Umbilical cord (tissue), 2 donors: ENCODE data around the gene IVNS1ABP. TPM values are rescaled to one million over a fixed set of nuclear protein-coding genes. Genes with fewer than 3 reads are reported as not detected.
"Not testable (repeated sequence)": the region's sequence is repeated elsewhere in the genome, so short reads cannot be mapped to it uniquely, and the experiment has no call there.

ENCODE experiments used
- DNase-seq: peaks from one replicate; pipeline ENCODE4 v3.0.0-alpha.2; 2015; ENCODE audit warnings: low spot score
- total RNA-seq: library from RNA; depleted of rRNA; stranded (reverse); fragments of >200 nt; gene quantifications from one replicate; pipeline ENCODE4 v1.2.3, GENCODE V29; 2014; ENCODE audit warnings: low replicate concordance; ENCODE audit not compliant: insufficient read depth

IVNS1ABP gene
- total RNA-seq, 1 donor from 2014 or later = 129 TPM

- no peak for DNase-seq
Measured at GRCh38 chr1:185334182-185334581, 17.1 kb upstream of the IVNS1ABP start.

- no peak for DNase-seq
Measured at GRCh38 chr1:185328255-185328654, 11.2 kb upstream of the IVNS1ABP start.

- no peak for DNase-seq
Measured at GRCh38 chr1:185325413-185325812, 8.4 kb upstream of the IVNS1ABP start.

- DNase-seq = no peak
Measured at GRCh38 chr1:185324118-185324517, 7.1 kb upstream of the IVNS1ABP start.

GRCh38 chr1:185322636-185323035, 5.6 kb upstream of the IVNS1ABP start:
- no peak for DNase-seq

- DNase-seq = not testable (repeated sequence)
Measured at GRCh38 chr1:185321653-185322221, 4.7 kb upstream of the IVNS1ABP start.

DNA sequence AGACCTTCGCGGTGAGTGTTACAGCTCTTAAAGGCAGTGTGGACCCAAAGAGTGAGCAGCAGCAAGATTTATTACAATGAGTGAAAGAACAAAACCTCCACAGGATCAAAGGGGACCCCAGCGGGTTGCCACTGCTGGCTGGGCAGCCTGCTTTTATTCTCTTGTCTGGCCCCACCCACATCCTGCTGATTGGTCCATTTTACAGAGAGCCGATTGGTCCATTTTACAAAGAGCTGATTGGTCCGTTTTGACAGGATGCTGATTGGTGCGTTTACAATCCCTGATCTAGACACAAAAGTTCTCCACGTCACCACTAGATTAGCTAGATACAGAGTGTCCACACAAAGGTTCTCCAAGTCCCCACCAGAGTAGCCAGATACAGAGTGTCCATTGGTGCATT, 4.1 kb upstream of the IVNS1ABP start:
- DNase-seq = not testable (repeated sequence)

DNA sequence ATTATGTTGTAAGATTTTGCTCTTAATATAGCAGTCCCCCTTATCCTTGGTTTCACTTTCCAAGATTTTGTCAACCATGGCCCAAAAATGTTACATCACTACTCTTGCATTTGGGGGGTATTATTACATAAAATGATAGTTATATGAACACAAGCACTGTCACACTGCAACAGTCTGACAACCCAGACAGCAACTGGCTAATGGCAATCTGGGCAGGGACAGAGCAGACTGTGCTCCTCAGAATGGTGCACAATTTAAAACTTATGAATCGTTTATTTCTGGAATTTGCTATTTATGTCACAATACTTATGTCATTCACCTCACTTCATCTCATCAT, 2.1 kb upstream of the IVNS1ABP start:
- no peak for DNase-seq

DNA sequence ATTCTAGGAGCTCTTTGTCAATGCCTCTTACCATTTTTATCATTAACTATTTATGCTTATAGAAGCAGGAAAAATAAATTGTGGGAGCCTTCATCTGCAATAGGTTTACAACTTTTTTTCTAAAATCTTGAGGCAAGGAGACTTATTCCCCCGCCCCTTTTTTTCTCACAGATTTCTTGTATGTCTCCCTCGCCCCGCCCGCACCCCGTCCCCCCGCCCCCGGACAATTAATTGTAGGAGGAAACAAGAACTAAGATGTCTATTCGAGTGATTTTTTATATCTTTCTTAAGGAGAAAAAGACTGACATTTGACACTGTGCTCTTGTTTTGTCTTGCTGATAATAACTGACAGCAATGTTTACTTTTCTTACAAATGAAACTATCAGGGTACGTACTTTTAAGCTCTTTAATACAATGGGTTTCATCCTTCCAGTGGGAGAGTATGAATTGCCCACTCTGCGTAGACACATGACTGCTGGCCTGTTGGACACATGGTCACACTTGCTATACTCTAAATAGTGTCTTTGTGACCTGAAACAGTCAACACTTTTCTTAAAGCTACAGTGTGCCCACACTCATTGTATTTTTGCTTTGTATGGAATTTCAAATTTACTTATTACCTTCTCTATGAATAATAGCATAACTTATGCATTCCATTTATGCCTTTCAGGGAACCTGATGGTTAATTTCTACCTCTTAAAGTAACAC, 1.5 kb upstream of the IVNS1ABP start:
- DNase-seq = no peak

GRCh38 chr1:185317886-185318310, 855 bp upstream of the IVNS1ABP start:
- no peak for DNase-seq

DNA sequence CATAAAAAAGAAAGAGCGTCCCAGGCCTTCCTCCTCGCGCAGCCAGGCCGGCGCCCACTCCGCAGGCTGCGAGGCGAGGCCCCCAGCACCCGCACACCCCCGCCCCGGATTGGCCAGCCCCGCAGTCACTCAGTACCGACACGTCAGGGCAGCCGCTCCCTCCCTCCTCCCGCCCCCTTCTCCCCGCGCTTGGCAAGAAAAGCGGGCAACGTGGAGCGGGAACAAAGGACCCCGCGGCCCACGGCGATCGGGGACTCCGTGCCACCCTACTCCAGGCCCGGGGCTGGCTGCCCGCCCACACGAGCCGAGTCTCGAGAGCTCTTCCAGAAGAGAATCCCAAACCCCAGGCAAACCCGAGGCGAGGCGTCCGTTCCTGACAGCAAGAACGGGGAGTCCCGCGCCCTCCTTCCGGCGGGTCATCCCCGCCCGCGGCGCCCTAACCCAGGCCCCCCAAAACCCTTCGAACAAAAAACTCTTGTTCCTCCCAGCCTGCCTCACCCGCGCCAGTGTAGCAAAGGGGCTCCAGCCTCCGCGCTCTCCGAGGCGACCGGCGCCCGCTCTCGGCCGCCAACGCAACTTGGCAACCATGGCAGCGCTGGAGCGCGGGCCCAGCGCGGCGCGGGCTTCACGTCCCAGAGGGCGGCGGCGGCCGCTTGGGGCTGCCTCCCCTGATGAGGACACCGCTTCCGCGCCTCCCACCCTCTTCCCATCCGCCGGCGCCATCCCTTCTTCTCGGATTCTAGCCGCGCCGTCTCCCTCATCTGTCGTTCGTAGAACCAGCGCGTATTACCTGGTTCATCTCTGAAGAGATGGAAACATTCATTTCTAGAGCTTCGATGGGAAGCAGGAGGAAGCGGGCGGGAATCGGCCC, 645 bp downstream of the IVNS1ABP start:
- peak; percentile 94 for DNase-seq

- DNase-seq = no peak
Measured at GRCh38 chr1:185315445-185316071, 1.5 kb downstream of the IVNS1ABP start.

- DNase-seq = peak; percentile 41
Measured at GRCh38 chr1:185314411-185314810, 2.6 kb downstream of the IVNS1ABP start.

GRCh38 chr1:185312361-185313138, 4.5 kb downstream of the IVNS1ABP start:
- no peak for DNase-seq

- DNase-seq = no peak
Measured at GRCh38 chr1:185311589-185312225, 5.3 kb downstream of the IVNS1ABP start.

DNA sequence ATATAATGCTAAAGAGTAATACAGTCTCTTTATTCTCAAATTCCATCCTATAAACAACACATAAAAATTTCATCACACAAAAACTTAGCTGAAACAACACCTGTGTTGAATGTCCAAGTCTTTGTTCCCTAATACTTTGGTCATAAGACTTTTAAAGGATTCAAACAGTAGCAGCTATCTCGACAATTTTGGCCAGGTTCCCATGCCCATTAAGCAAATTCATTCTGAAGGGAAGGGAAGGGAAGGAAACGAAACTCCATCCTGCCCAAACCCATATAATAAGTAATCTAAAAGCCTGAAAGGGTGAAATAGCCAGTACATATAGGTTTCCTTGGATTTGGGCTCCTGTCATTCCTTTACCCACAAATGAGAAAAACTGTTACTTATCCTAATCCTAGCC, 7.5 kb downstream of the IVNS1ABP start:
- no peak for DNase-seq

DNA sequence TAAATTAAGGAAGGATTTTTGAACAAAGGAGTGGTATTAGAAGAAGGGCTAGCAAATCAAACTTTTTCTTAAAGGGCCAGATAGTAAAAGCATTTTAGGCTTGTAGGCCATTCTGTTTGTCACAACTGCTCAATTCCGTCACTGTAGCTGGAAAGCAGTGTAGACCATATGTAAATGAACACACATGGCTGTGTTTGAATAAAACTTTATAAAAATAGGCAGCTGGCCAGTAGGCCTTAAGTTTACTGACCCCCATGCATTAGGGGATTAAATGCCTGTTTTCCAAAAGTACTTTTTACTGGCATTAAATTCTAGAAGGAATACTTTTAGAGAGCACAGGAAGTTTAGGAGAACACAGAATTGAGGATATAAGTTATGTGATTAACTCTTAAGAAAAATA, 8.9 kb downstream of the IVNS1ABP start:
- DNase-seq = no peak

DNA sequence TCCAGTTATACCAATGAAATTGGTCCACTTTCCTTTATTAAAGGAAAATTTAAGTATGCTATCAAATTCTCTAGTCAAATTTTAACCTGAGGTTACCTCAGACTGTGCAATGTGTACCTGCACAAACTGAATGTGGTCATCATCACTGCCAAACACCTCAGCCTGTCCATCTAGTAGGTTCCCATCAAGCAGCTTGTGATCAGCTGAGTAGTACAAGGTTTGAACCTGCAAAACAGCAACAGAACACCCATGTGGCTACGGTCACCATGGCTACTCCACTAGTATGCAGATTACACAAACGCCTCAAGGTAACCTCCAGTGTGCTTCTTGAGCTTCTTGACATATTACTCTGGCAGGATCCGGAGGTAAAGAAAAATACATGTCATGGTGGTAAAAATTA, 11.6 kb downstream of the IVNS1ABP start:
- DNase-seq = no peak

DNA sequence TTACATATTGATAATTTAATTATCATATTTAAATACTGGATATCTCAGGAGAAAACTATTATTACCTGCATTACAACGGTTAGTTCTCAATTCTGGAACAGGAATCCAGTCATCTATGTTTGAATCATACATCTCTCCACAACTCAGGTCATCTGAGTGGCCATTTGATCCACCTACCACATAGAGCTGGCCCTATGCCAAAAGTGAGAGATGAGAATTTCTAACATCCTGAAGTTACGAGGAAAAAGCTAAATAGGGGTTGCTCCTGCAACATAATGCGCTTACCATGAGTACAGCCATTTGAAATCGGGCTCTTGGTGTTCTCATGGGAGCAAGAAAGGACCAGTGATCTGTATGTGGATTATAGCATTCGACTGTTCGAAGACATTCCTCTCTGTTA, 16.9 kb downstream of the IVNS1ABP start:
- DNase-seq = no peak

DNA sequence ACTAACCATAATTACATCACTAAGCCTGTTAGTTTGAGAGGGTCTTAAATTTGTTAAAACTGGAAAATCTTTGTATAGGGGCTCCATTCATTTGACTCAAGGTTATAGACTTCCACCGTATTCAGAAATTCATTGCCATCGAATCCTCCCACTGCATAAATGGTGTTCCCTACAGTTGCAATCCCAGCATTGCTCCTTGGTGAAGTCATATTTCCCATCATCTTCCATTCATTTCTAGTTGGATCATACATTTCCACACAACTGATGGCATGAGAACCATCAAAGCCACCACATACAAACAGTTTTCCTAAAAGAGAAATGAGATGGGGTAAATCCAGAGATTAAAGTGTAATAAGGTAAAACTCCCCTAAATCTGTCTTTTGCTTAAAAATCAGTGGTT, 19.1 kb downstream of the IVNS1ABP start:
- DNase-seq = no peak

DNA sequence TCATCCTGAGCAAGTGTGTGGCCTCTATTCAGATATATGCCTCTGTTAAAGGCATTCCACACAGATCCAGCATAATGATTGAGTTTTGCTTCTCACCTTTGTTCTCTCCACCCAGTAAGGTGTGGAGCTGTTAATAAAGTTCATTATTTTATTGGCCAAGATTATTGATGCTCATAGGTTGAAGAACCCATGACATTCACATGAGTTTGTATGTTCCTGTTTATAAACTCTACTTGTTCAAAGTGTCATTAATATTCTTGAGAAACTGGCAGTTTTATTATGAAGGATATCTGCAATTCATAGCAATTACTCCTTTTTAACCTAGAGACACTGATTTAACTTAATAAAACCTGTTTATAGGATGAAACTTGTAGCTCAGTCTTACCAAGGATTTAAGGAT, 22.0 kb downstream of the IVNS1ABP start:
- no peak for DNase-seq
